ENCODE data around the gene FCAMR.

DNA sequence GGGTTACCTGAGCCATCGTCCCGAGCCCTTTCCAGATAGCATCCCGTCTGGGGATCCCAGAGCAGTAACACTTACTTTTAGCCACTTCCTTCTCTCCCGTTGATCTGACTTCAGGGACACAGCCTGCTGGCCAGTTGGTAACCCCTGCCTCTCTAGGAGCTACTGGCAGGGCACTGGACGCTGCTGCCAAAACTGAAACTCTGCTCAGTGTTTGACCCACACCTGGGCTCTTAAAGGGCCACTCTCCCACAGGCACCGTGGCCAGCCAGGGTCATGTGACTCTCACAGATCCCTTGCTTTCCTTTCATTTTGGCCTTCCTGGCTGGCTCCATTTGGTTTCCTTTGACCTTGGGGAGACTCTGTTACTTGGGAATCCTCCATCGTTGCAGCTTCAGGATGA lies 24.0 kb downstream of the FCAMR start, which contains the start of gene PIGR:
- TF ChIP-seq, protein P1, sequence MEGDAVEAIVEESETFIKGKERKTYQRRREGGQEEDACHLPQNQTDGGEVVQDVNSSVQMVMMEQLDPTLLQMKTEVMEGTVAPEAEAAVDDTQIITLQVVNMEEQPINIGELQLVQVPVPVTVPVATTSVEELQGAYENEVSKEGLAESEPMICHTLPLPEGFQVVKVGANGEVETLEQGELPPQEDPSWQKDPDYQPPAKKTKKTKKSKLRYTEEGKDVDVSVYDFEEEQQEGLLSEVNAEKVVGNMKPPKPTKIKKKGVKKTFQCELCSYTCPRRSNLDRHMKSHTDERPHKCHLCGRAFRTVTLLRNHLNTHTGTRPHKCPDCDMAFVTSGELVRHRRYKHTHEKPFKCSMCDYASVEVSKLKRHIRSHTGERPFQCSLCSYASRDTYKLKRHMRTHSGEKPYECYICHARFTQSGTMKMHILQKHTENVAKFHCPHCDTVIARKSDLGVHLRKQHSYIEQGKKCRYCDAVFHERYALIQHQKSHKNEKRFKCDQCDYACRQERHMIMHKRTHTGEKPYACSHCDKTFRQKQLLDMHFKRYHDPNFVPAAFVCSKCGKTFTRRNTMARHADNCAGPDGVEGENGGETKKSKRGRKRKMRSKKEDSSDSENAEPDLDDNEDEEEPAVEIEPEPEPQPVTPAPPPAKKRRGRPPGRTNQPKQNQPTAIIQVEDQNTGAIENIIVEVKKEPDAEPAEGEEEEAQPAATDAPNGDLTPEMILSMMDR (conservative IDR thresholded peaks at IDR 0.05; ENCODE audit: low read depth, low read length): no peak
- TF ChIP-seq EZH2 (IDR thresholded peaks at IDR 0.05; ENCODE audit: borderline replicate concordance, low read depth, low read length, poor library complexity, severe bottlenecking): no peak

Measured in A673 (cell line).